Endothelial cell of umbilical vein (primary cell): ENCODE measurements around the gene TMEM252. TPM values are rescaled to one million over a fixed set of nuclear protein-coding genes. Genes with fewer than 3 reads are reported as not detected.

Experiments used
- BruUV-seq: library from RNA; stranded (reverse); fragments of 400-500 nt; replicated peaks from 2 replicates; lab custom pipeline; 2021; lab: Mats Ljungman, UMichigan
- CTCF ChIA-PET: fragments of 300-600, 350-600 bp; sonication (Branson Sonifier 250); formaldehyde crosslinking; loops from one replicate; lab custom pipeline; 2021; ENCODE audit warnings: antibody characterized with exemption, inconsistent platforms; lab: Charles Lee
- POLR2A ChIA-PET: fragments of 300-600, 350-600 bp; sonication (Branson Sonifier 250); formaldehyde crosslinking; loops from one replicate; lab custom pipeline; 2021; ENCODE audit warnings: antibody characterized with exemption, inconsistent platforms; lab: Charles Lee
- DNase-seq: peaks from one replicate; pipeline ENCODE4 v3.0.0-alpha.2; 2011; ENCODE audit warnings: low read depth, low spot score
- FAIRE-seq: peaks from 2 replicates; lab custom pipeline; 2011; peaks lifted over from hg19 to GRCh38; lab: Jason Lieb, UNC
- H2AFZ ChIP-seq: 2 replicates; pipeline ENCODE4 v1.6.0; 2012; ENCODE audit warnings: low read depth, low read length, control low read depth, inconsistent platforms
- H3K27ac ChIP-seq: 2 replicates; pipeline ENCODE4 v1.5.1; 2011; ENCODE audit warnings: low read depth, mild to moderate bottlenecking, control low read depth, low read length, moderate library complexity; ENCODE audit not compliant: insufficient read depth
- H3K27me3 ChIP-seq, 2 experiments: 2 replicates each; pipeline versions ENCODE4 v1.6.0 to v1.6.1; 2011; ENCODE audit warnings: low read length in 2 of 2, mixed read lengths in 1 of 2; ENCODE audit not compliant: control insufficient read depth in 2 of 2, insufficient read depth in 2 of 2
- H3K36me3 ChIP-seq, 2 experiments: 2 replicates in 1 of 2; 3 replicates in 1 of 2; pipeline ENCODE4 v1.5.1; 2011; ENCODE audit warnings: low read length in 2 of 2, mild to moderate bottlenecking in 1 of 2, moderate library complexity in 1 of 2; ENCODE audit not compliant: control insufficient read depth in 2 of 2, insufficient read depth in 2 of 2; ENCODE audit errors: extremely low read depth in 1 of 2
- H3K4me1 ChIP-seq: 3 replicates; pipeline ENCODE4 v1.5.1; 2011; ENCODE audit warnings: mild to moderate bottlenecking, low read length; ENCODE audit not compliant: control insufficient read depth, insufficient read depth; ENCODE audit errors: extremely low read depth
- H3K4me2 ChIP-seq: 2 replicates; pipeline ENCODE4 v1.6.1; 2011; ENCODE audit warnings: low read length, control low read depth, mixed read lengths; ENCODE audit not compliant: insufficient read depth
- H3K4me3 ChIP-seq, 3 experiments: fragments of 200-600 bp in 1 of 3; sonication (generic), shearing (Covaris generic) in 1 of 3; replicated peaks in 1 of 3; 2 replicates each; pipeline ENCODE4 v1.5.1; 2011 to 2016; ENCODE audit warnings: control low read depth in 3 of 3, low read length in 3 of 3, mild to moderate bottlenecking in 2 of 3, inconsistent platforms in 1 of 3, low read depth in 1 of 3, moderate library complexity in 1 of 3; ENCODE audit not compliant: insufficient read depth in 1 of 3
- H3K79me2 ChIP-seq: 2 replicates; pipeline ENCODE4 v1.6.0; 2012; ENCODE audit warnings: low read length, inconsistent platforms; ENCODE audit not compliant: control insufficient read depth, insufficient read depth
- H3K9ac ChIP-seq: replicated peaks from 2 replicates; pipeline ENCODE3; 2011; ENCODE audit warnings: low read length, control low read depth; ENCODE audit not compliant: insufficient read depth; ENCODE audit errors: extremely low read depth
- H3K9me1 ChIP-seq: replicated peaks from 3 replicates; pipeline ENCODE4 v1.6.0; 2011; ENCODE audit warnings: mild to moderate bottlenecking, low read length; ENCODE audit not compliant: control insufficient read depth, insufficient read depth; ENCODE audit errors: extremely low read depth
- H3K9me3 ChIP-seq: replicated peaks from 2 replicates; pipeline ENCODE4 v1.5.1; 2012; ENCODE audit warnings: low read length, inconsistent platforms; ENCODE audit not compliant: control insufficient read depth, insufficient read depth
- H4K20me1 ChIP-seq: replicated peaks from 2 replicates; pipeline ENCODE3; 2011; ENCODE audit warnings: mild to moderate bottlenecking, low read length; ENCODE audit not compliant: control insufficient read depth, insufficient read depth; ENCODE audit errors: extremely low read depth
- CTCF ChIP-seq, 2 donors: IDR thresholded peaks; 1 replicate in 1 of 2; 2 replicates in 1 of 2; pipeline ENCODE4 v1.5.1; 2011; ENCODE audit warnings: low read length in 2 of 2, mild to moderate bottlenecking in 2 of 2, moderate library complexity in 2 of 2, control low read depth in 1 of 2, inconsistent platforms in 1 of 2, low read depth in 1 of 2; ENCODE audit not compliant: insufficient read depth in 1 of 2; ENCODE audit errors: extremely low read depth in 1 of 2
- EZH2 ChIP-seq: IDR thresholded peaks from 2 replicates; pipeline ENCODE4 v1.6.1; 2012; ENCODE audit warnings: borderline replicate concordance, low read depth, mild to moderate bottlenecking, moderate library complexity, low read length, inconsistent platforms; ENCODE audit not compliant: severe bottlenecking
- FOS ChIP-seq: IDR thresholded peaks from 2 replicates; pipeline ENCODE4 v1.6.1; 2011; ENCODE audit warnings: mild to moderate bottlenecking, low read length, moderate library complexity, borderline replicate concordance; ENCODE audit not compliant: insufficient read depth
- GATA2 ChIP-seq: IDR thresholded peaks from 2 replicates; pipeline ENCODE4 v1.7.0; 2011; ENCODE audit warnings: low read depth, mild to moderate bottlenecking, moderate library complexity, mixed read lengths, low read length; ENCODE audit not compliant: insufficient read length, insufficient read depth
- JUN ChIP-seq: IDR thresholded peaks from 2 replicates; pipeline ENCODE4 v1.6.1; 2011; ENCODE audit warnings: borderline replicate concordance, low read depth; ENCODE audit not compliant: insufficient read length, insufficient read depth
- MAX ChIP-seq: IDR thresholded peaks from 2 replicates; pipeline ENCODE4 v1.6.1; 2011; ENCODE audit not compliant: insufficient read depth, insufficient read length
- MYC ChIP-seq: IDR thresholded peaks from one replicate; pipeline ENCODE4 v1.6.1; 2011; ENCODE audit warnings: mild to moderate bottlenecking, low read depth, low read length
- POLR2A ChIP-seq: IDR thresholded peaks from 2 replicates; pipeline ENCODE4 v1.6.1; 2012; ENCODE audit warnings: low read depth, mild to moderate bottlenecking, control low read depth, low read length
- POLR2AphosphoS5 ChIP-seq: IDR thresholded peaks from 2 replicates; pipeline ENCODE4 v1.6.1; 2012; ENCODE audit warnings: low read depth, mild to moderate bottlenecking, control low read depth, low read length, moderate library complexity; ENCODE audit not compliant: insufficient read depth
- dilution Hi-C: fragments of 300-500 bp; cut with MboI; formaldehyde crosslinking; loops from one replicate; pipeline ENCODE4 v1.15.0; 2019; ENCODE audit warnings: low sequenced_read_pairs; ENCODE audit not compliant: extremely low pct_ligation_motif_present
- intact Hi-C: fragments of 100-400 bp; cut with micrococcal nuclease; formaldehyde crosslinking; loops from one replicate; pipeline ENCODE4 v1.10.0; 2022
- polyA plus RNA-seq, 4 experiments: library from polyadenylated mRNA; depleted of rRNA in 3 of 4; stranded (reverse) in 3 of 4; unstranded in 1 of 4; fragments of >200 nt; gene quantifications; 2 replicates each; pipeline versions ENCODE4 v1.2.1 to v1.2.3, GENCODE V29; 2011 to 2012; ENCODE audit warnings: missing spikeins in 1 of 4
- total RNA-seq: library from RNA; stranded (reverse); gene quantifications from 2 replicates; pipeline ENCODE4 v1.2.3, GENCODE V29; 2021

TMEM252 gene
- total and polyA plus RNA-seq, 2 donors (not counting 3 experiments of a cell fraction or from before 2014, with no cell fraction given) = not detected

- H2AFZ ChIP-seq = no peak overlapping the region
- H3K4me1 ChIP-seq = no peaks in the 10 kb centered on the region
- H3K27me3 ChIP-seq = no peaks in the 10 kb centered on the region
- intact Hi-C loops (no loop called here), dilution Hi-C loops (no loop called here)
- H3K27ac ChIP-seq = no peak overlapping the region
- H3K4me3 ChIP-seq = no peak overlapping the region
- DNase-seq = no peak
- H4K20me1 ChIP-seq = no peaks in the 10 kb centered on the region
- CTCF ChIA-PET = no interaction called here
- no peak overlapping the region for H3K9ac ChIP-seq
- no peaks in the 10 kb centered on the region for H3K9me3 ChIP-seq
- no peak for FAIRE-seq
- no peaks in the 10 kb centered on the region for H3K79me2 ChIP-seq
- no peak overlapping the region for H3K4me2 ChIP-seq
- BruUV-seq = no TSS peak
- no peaks in the 10 kb centered on the region for H3K36me3 ChIP-seq
- H3K9me1 ChIP-seq = no peaks in the 10 kb centered on the region
- no peak for TF ChIP-seq MAX
- TF ChIP-seq POLR2AphosphoS5 = no peak
- TF ChIP-seq JUN = no peak
- TF ChIP-seq CTCF (IDR thresholded peaks at IDR 0.05; ENCODE audit: extremely low read depth in 1 of 2, insufficient read depth in 1 of 2, low read depth in 1 of 2, low read length in 2 of 2) = no peak
- TF ChIP-seq EZH2 = no peak
- TF ChIP-seq POLR2A = no peak
- TF ChIP-seq FOS = no peak
- TF ChIP-seq GATA2 = no peak
- TF ChIP-seq MYC = no peak
- POLR2A ChIA-PET = no interaction called here
These were observed 40.0 kb downstream of the TMEM252 start for GRCh38 chr9:68500457-68501381.
